LNCaP clone FGC (cell line): ENCODE results near the gene ZDHHC13.

Experiments used
- DNase-seq: peaks from one replicate; pipeline ENCODE4 v3.0.0-alpha.2; 2011; ENCODE audit warnings: low read depth
- H3K4me3 ChIP-seq: 2 replicates; pipeline ENCODE4 v1.5.1; 2011; ENCODE audit warnings: mild to moderate bottlenecking, low read depth, low read length, control low read depth
- TF ChIP-seq, protein P1 (sequence below): IDR thresholded peaks from 2 replicates; pipeline ENCODE4 v1.5.1; 2012; ENCODE audit warnings: mild to moderate bottlenecking; ENCODE audit not compliant: control insufficient read depth, insufficient read depth; ENCODE audit errors: extremely low read depth

ZDHHC13 gene

GRCh38 chr11:19201737-19202605, 85.0 kb downstream of the ZDHHC13 start, which contains the start of gene CSRP3:
TSS of gene CSRP3 (minus strand) at chr11:19201983. CDS start at chr11:19192448, 9,535 bp downstream.
- DNase-seq: no peak
- TF ChIP-seq, protein P1, sequence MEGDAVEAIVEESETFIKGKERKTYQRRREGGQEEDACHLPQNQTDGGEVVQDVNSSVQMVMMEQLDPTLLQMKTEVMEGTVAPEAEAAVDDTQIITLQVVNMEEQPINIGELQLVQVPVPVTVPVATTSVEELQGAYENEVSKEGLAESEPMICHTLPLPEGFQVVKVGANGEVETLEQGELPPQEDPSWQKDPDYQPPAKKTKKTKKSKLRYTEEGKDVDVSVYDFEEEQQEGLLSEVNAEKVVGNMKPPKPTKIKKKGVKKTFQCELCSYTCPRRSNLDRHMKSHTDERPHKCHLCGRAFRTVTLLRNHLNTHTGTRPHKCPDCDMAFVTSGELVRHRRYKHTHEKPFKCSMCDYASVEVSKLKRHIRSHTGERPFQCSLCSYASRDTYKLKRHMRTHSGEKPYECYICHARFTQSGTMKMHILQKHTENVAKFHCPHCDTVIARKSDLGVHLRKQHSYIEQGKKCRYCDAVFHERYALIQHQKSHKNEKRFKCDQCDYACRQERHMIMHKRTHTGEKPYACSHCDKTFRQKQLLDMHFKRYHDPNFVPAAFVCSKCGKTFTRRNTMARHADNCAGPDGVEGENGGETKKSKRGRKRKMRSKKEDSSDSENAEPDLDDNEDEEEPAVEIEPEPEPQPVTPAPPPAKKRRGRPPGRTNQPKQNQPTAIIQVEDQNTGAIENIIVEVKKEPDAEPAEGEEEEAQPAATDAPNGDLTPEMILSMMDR: no peak
- no peak within 1 kb of the TSS for H3K4me3 ChIP-seq

- TF ChIP-seq, protein P1: no peak
- DNase-seq: no peak
- H3K4me3 ChIP-seq: no peak overlapping the region
These were observed 87.9 kb downstream of the ZDHHC13 start for GRCh38 chr11:19204836-19205235.

- TF ChIP-seq, protein P1: no peak
- no peak overlapping the region for H3K4me3 ChIP-seq
- DNase-seq: no peak
These were observed 91.2 kb downstream of the ZDHHC13 start for GRCh38 chr11:19208181-19208580.

- DNase-seq: no peak
- H3K4me3 ChIP-seq: no peak overlapping the region
- TF ChIP-seq, protein P1: no peak
These were observed 92.1 kb downstream of the ZDHHC13 start for GRCh38 chr11:19208959-19209546.

GRCh38 chr11:19209617-19210370, 92.8 kb downstream of the ZDHHC13 start:
- TF ChIP-seq, protein P1: no peak
- no peak overlapping the region for H3K4me3 ChIP-seq
- DNase-seq: no peak

DNA sequence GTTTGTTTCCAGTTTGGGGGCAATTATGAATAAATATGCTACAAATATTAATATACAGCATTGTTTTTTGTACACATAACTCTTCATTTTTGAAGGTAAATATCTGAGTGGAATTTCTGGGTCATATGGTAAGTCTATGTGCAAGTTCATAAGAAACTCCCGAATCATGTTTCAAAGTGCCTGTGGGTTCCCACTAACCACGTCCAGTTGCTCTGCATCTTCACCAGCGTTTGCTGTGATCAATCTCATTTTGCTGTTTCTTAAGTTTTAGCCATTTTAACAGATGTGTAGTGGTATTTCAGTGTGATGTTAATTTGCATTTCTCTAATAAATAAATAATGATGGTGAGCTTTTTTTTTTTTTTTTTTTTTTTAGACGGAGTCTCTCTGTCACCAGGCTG, 99.1 kb downstream of the ZDHHC13 start:
- H3K4me3 ChIP-seq: no peak overlapping the region
- TF ChIP-seq, protein P1: no peak
- no peak for DNase-seq
